ENCODE data around the gene GNG12. TPM values are rescaled to one million over a fixed set of nuclear protein-coding genes. Genes with fewer than 3 reads are reported as not detected.

GNG12 gene
- total and polyA plus RNA-seq, 9 of the 15 experiments (the other 6 are each of a cell fraction or from before 2014, with no cell fraction given), result 2.6 to 6.0 (median 4.1) TPM

DNA sequence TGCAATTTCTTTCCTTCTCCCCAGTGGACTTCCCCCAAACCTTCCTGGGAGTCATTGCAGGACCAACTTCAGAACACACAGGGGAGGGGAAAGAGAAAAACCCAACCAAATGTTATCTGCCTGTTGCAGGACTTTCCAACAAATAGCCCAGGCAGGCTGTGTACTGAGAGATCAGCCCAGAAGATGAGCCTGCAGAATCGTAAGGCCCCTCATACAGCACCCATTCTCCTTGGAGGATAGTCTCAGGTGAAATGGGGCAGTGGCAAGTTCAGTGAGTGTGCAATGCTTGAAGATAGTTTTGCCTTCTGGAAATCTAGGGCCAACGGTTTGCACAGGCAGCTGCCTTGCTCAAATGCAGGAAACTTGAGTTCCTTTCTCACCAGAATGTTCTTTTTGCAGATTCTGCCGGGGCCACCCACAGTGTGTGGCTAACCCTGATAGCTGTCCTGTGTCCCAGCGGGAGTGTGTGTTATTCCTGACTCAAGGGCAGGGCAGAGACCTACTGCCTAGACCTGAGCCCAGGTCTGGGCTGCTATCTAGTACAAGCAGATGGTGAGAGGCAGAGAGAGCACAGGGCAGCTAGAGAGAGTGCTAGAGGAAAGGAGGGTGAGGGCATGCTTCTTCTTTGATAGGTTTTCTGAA, 99.5 kb downstream of the GNG12 start (continued):
- TF ChIP-seq EZH2 (IDR thresholded peaks at IDR 0.05; ENCODE audit: borderline replicate concordance, low read depth, low read length) (peak; percentile 39; the same call in 1 of the 2 replicates), FUS (optimal IDR thresholded peaks at IDR 0.05; ENCODE audit: low read depth, low read length) (no peak), ZNF175 (CRISPR knock-in tag; IDR thresholded peaks at IDR 0.05; ENCODE audit: low read depth) (0 out of 2 replicates have a peak, but pooled peaks have one; percentile 21), MTA2 (IDR thresholded peaks at IDR 0.05; ENCODE audit: low read depth) (peak; percentile 90), RBM14 (IDR thresholded peaks at IDR 0.05; ENCODE audit: borderline replicate concordance, insufficient read depth, low read depth, low read length) (no peak), TRIM28 (IDR thresholded peaks at IDR 0.05) (peak; percentile 69; the same call in 1 of the 2 replicates), SMC3 (conservative IDR thresholded peaks at IDR 0.05; ENCODE audit: insufficient read depth, low read depth, low read length) (no peak), ZNF134 (CRISPR knock-in tag; conservative IDR thresholded peaks at IDR 0.05) (no peak), SRF (CRISPR knock-in tag; IDR thresholded peaks at IDR 0.05) (0 out of 4 replicates have a peak, but pooled peaks of 1 of the 2 experiments have one; percentile 19), ZC3H11A (IDR thresholded peaks at IDR 0.05; ENCODE audit: low read depth, low read length) (no peak), ZNF695 (CRISPR knock-in tag; IDR thresholded peaks at IDR 0.05) (no peak), ETS2 (tag; IDR thresholded peaks at IDR 0.05; ENCODE audit: borderline replicate concordance, poor library complexity, severe bottlenecking) (no peak), STAT5B (CRISPR knock-in tag; IDR thresholded peaks at IDR 0.05) (no peak), ATF1 (CRISPR knock-in tag; IDR thresholded peaks at IDR 0.05) (no peak), ATF1 (tag; IDR thresholded peaks at IDR 0.05) (peak; percentile 54), CSDE1 (IDR thresholded peaks at IDR 0.05) (no peak), NONO (IDR thresholded peaks at IDR 0.05; ENCODE audit: low read depth in 2 of 2, low read length in 1 of 2) (0 out of 4 replicates have a peak, but pooled peaks of 1 of the 2 experiments have one; percentile 39)
- TF ChIP-seq, protein P1, sequence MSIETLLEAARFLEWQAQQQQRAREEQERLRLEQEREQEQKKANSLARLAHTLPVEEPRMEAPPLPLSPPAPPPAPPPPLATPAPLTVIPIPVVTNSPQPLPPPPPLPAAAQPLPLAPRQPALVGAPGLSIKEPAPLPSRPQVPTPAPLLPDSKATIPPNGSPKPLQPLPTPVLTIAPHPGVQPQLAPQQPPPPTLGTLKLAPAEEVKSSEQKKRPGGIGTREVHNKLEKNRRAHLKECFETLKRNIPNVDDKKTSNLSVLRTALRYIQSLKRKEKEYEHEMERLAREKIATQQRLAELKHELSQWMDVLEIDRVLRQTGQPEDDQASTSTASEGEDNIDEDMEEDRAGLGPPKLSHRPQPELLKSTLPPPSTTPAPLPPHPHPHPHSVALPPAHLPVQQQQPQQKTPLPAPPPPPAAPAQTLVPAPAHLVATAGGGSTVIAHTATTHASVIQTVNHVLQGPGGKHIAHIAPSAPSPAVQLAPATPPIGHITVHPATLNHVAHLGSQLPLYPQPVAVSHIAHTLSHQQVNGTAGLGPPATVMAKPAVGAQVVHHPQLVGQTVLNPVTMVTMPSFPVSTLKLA (conservative IDR thresholded peaks at IDR 0.05), result peak in 1 of 2 experiments; percentile 67; a peak in 2 of 4 replicates
- TF ChIP-seq, protein P2, sequence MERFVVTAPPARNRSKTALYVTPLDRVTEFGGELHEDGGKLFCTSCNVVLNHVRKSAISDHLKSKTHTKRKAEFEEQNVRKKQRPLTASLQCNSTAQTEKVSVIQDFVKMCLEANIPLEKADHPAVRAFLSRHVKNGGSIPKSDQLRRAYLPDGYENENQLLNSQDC (CRISPR knock-in tag; IDR thresholded peaks at IDR 0.05), result no peak
- TF ChIP-seq, protein P3, sequence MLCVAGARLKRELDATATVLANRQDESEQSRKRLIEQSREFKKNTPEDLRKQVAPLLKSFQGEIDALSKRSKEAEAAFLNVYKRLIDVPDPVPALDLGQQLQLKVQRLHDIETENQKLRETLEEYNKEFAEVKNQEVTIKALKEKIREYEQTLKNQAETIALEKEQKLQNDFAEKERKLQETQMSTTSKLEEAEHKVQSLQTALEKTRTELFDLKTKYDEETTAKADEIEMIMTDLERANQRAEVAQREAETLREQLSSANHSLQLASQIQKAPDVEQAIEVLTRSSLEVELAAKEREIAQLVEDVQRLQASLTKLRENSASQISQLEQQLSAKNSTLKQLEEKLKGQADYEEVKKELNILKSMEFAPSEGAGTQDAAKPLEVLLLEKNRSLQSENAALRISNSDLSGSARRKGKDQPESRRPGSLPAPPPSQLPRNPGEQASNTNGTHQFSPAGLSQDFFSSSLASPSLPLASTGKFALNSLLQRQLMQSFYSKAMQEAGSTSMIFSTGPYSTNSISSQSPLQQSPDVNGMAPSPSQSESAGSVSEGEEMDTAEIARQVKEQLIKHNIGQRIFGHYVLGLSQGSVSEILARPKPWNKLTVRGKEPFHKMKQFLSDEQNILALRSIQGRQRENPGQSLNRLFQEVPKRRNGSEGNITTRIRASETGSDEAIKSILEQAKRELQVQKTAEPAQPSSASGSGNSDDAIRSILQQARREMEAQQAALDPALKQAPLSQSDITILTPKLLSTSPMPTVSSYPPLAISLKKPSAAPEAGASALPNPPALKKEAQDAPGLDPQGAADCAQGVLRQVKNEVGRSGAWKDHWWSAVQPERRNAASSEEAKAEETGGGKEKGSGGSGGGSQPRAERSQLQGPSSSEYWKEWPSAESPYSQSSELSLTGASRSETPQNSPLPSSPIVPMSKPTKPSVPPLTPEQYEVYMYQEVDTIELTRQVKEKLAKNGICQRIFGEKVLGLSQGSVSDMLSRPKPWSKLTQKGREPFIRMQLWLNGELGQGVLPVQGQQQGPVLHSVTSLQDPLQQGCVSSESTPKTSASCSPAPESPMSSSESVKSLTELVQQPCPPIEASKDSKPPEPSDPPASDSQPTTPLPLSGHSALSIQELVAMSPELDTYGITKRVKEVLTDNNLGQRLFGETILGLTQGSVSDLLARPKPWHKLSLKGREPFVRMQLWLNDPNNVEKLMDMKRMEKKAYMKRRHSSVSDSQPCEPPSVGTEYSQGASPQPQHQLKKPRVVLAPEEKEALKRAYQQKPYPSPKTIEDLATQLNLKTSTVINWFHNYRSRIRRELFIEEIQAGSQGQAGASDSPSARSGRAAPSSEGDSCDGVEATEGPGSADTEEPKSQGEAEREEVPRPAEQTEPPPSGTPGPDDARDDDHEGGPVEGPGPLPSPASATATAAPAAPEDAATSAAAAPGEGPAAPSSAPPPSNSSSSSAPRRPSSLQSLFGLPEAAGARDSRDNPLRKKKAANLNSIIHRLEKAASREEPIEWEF (CRISPR knock-in tag; IDR thresholded peaks at IDR 0.05), result no peak
- TF ChIP-seq, protein P4, sequence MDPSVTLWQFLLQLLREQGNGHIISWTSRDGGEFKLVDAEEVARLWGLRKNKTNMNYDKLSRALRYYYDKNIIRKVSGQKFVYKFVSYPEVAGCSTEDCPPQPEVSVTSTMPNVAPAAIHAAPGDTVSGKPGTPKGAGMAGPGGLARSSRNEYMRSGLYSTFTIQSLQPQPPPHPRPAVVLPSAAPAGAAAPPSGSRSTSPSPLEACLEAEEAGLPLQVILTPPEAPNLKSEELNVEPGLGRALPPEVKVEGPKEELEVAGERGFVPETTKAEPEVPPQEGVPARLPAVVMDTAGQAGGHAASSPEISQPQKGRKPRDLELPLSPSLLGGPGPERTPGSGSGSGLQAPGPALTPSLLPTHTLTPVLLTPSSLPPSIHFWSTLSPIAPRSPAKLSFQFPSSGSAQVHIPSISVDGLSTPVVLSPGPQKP (CRISPR knock-in tag; IDR thresholded peaks at IDR 0.05), result no peak

All from K562 (cell line).